Heart left ventricle (tissue), 16 donors: Measurements from ENCODE around the gene MYB. TPM values are rescaled to one million over a fixed set of nuclear protein-coding genes. Genes with fewer than 3 reads are reported as not detected.

Experiments
- ATAC-seq, 4 donors: fragments of 200-7000 bp; cut with Tn5 transposase; one replicate each; pipeline ENCODE4 v1.9.1; 2020 to 2022; ENCODE audit warnings: moderate library complexity in 4 of 4, mild to moderate bottlenecking in 3 of 4, moderate number of reproducible peaks in 1 of 4
- DNase-seq, 5 donors: peaks; one replicate each; pipeline ENCODE4 v3.0.0-alpha.2; 2020
- H3K27ac ChIP-seq, 12 donors: fragments of 200-600 bp; sonication (generic) in 4 of 12; one replicate each; pipeline versions ENCODE4 v1.5.0 to v1.8.0; 2016 to 2022; ENCODE audit warnings: mild to moderate bottlenecking in 2 of 12
- H3K27me3 ChIP-seq, 9 donors: fragments of 200-600 bp; sonication (generic) in 2 of 9; one replicate each; pipeline versions ENCODE4 v1.5.1 to v1.8.0; 2016 to 2022; ENCODE audit warnings: mild to moderate bottlenecking in 3 of 9
- H3K36me3 ChIP-seq, 9 donors: fragments of 200-600 bp; sonication (generic) in 2 of 9; one replicate each; pipeline versions ENCODE4 v1.5.0 to v1.8.0; 2018 to 2022; ENCODE audit warnings: mild to moderate bottlenecking in 2 of 9
- H3K4me1 ChIP-seq, 12 donors: fragments of 200-600 bp; sonication (generic) in 4 of 12; one replicate each; pipeline versions ENCODE4 v1.5.0 to v1.8.0; 2016 to 2022; ENCODE audit warnings: mild to moderate bottlenecking in 3 of 12
- H3K4me3 ChIP-seq, 12 donors: fragments of 200-600 bp; sonication (generic) in 4 of 12; one replicate each; pipeline versions ENCODE4 v1.5.0 to v1.8.0; 2017 to 2022; ENCODE audit warnings: mild to moderate bottlenecking in 9 of 12, moderate library complexity in 4 of 12
- H3K9me3 ChIP-seq, 12 donors: fragments of 200-600 bp; sonication (generic) in 4 of 12; one replicate each; pipeline versions ENCODE4 v1.5.0 to v1.8.0; 2016 to 2022; ENCODE audit warnings: mild to moderate bottlenecking in 1 of 12
- CTCF ChIP-seq, 12 donors: fragments of 200-600 bp; sonication (generic) in 4 of 12; IDR thresholded peaks; one replicate each; pipeline versions ENCODE4 v1.5.0 to v1.8.0; 2018 to 2022; ENCODE audit warnings: antibody characterized with exemption in 12 of 12, mild to moderate bottlenecking in 5 of 12
- POLR2A ChIP-seq, 2 donors: fragments of 450-650 bp; IDR thresholded peaks; one replicate each; pipeline ENCODE4 v1.6.1; 2017; ENCODE audit warnings: antibody characterized with exemption in 2 of 2, mild to moderate bottlenecking in 2 of 2, moderate library complexity in 2 of 2
- WGBS, 4 donors: extraction: QIAGEN DNeasy Blood & Tissue Kit in 2 of 4; methylation state at CpG; one replicate each; pipeline versions ENCODE4 v1.1.5 to v1.1.7; 2013 to 2018; 5-methylcytosine and 5-hydroxymethylcytosine counted together
- intact Hi-C, 10 donors: fragments of 100-400 bp; cut with DNase I; formaldehyde crosslinking; loops; one replicate each; pipeline versions ENCODE4 v1.11.1 to v1.14.2; 2022
- microRNA-seq, 4 donors: library from miRNA; unstranded; fragments of <30 nt; microRNA quantifications; one replicate each; pipeline versions ENCODE4 to v1.2.0, GENCODE V29; 2017 to 2020
- polyA plus RNA-seq, 2 donors: library from polyadenylated mRNA; stranded (reverse); fragments of 200-250 nt; gene quantifications; one replicate each; pipeline ENCODE4 v1.2.3, GENCODE V29; 2013
- total RNA-seq, 9 donors: library from RNA; depleted of rRNA in 2 of 9; stranded (reverse); fragments of >200 nt in 2 of 9; fragmentation: NEBNext Ultra II Directional in 3 of 9; extraction: Animal tissue kit (Norgen Biotek cat#: 25700) in 3 of 9; gene quantifications; one replicate each; pipeline versions ENCODE4 v1.1.0 to v1.2.4, GENCODE V29; 2016 to 2023
- donor health status: ischemic (EF 13 %, LVEDD 7.1; RV severe dilation, severe dysfunction).
- donor health status: healthy with polysubstance abuse.
- donor health status: DM: no; HTN: yes; CAD: no.
- donor health status: DM: no; HTN: no; CAD: no.
- donor health status: ischemic (EF 25% LVEDD 6.9; RV normal size, moderate dysfunction).
- donor health status: ischemic (EF 25% LVEDD 5.7; RV mildly dilated, moderate dysfunction).
- donor health status: healthy.
- donor health status: DM: yes; HTN: yes; CAD: no.
- donor health status: ischemic (EF 35%, LVEDD 5.7; RV mildly dilated, moderate dysfunction).
- donor health status: nonischemic (EF 11% LVEDD 7.7; RV severe dilation, severe dysfunction).
- donor health status: DM: yes; HTN: yes; CAD: no.
- donor health status: PGD.
- donor health status: ischemic (EF 29% LVEDD 5.4; RV normal size, mild dysfunction).
- donor health status: nonischemic (EF 23%, LVEDD 6.1; RV moderate dilation, normal function).

The MYB gene
- total and polyA plus RNA-seq, 11 donors: 0.12 to 0.53 (median 0.20) TPM; not detected in 8

- Histone ChIP-seq H3K27ac (no peak overlapping the region), H3K4me1 (peaks cover 0 to 7% (median 0%) of the 10 kb centered on the region in 12 donors), H3K4me3 (no peak overlapping the region), H3K27me3 (peaks cover 0 to 7% (median 0%) of the 10 kb centered on the region in 9 donors), H3K36me3 (no peaks in the 10 kb centered on the region), H3K9me3 (no peaks in the 10 kb centered on the region)
- intact Hi-C loops: no loop called here
- ATAC-seq (no peak), DNase-seq (no peak)
- 49 to 70% (median 63%) methylated on average over 2 of the region's 2 CpGs for whole genome bisulfite sequencing, 4 donors
- TF ChIP-seq CTCF (IDR thresholded peaks at IDR 0.05) (no peak), POLR2A (IDR thresholded peaks at IDR 0.05) (no peak)
Measured at GRCh38 chr6:135267085-135267484, 86.0 kb downstream of the MYB start.

GRCh38 chr6:135268263-135268662 is 87.2 kb downstream of the MYB start:
- Histone ChIP-seq H3K36me3 (no peaks in the 10 kb centered on the region), H3K27me3 (peaks cover 0 to 7% (median 0%) of the 10 kb centered on the region in 9 donors), H3K4me1 (peaks cover 0 to 7% (median 0%) of the 10 kb centered on the region in 12 donors), H3K27ac (no peak overlapping the region), H3K9me3 (no peaks in the 10 kb centered on the region), H3K4me3 (no peak overlapping the region)
- TF ChIP-seq POLR2A (IDR thresholded peaks at IDR 0.05) (no peak), CTCF (IDR thresholded peaks at IDR 0.05) (no peak)
- intact Hi-C loops: no loop called here
- ATAC-seq: no peak
- 89 to 95% (median 93%) methylated on average over 3 of the region's 3 CpGs for WGBS, 4 donors
- no peak for DNase-seq

GRCh38 chr6:135268740-135269139 is 87.6 kb downstream of the MYB start:
- Histone ChIP-seq H3K9me3 (no peaks in the 10 kb centered on the region), H3K4me3 (no peak overlapping the region), H3K27ac (no peak overlapping the region), H3K36me3 (no peaks in the 10 kb centered on the region), H3K27me3 (peaks cover 0 to 7% (median 0%) of the 10 kb centered on the region in 9 donors), H3K4me1 (peaks cover 0 to 7% (median 0%) of the 10 kb centered on the region in 12 donors)
- no peak for TF ChIP-seq CTCF (IDR thresholded peaks at IDR 0.05)
- no peak for TF ChIP-seq POLR2A (IDR thresholded peaks at IDR 0.05)
- WGBS, 4 donors: 93 to 96% (median 95%) methylated on average over 3 of the region's 3 CpGs
- intact Hi-C loops: no loop called here
- ATAC-seq (no peak), DNase-seq (no peak)

Small RNAs within 50 kb of the gene (microRNA-seq; reads per million reads assigned to microRNA genes)
- gene MIR548A2: 0 reads per million in 4 donors

Other genes with a start within 250 kb of the MYB start
- under 1 TPM in 7 of 9 donors, not detected in 2; 0.12 to 0.63 (median 0.23) TPM for gene ALDH8A1, start 231.2 kb upstream of the MYB start, total RNA-seq
- under 1 TPM; 0.08 to 0.53 TPM for gene ALDH8A1, start 231.2 kb upstream of the MYB start, polyA plus RNA-seq
- gene HBS1L, start 126.5 kb upstream of the MYB start, total RNA-seq: 100 to 1,000 TPM in 1 of 9 donors, 10 to 100 TPM in 8; 40.0 to 101 (median 83.5) TPM
- gene HBS1L, start 126.5 kb upstream of the MYB start, polyA plus RNA-seq: 10 to 100 TPM; 23.6 to 71.3 TPM